Gastroesophageal sphincter (tissue), 4 donors: ENCODE measurements around the gene MTFP1. TPM values are rescaled to one million over a fixed set of nuclear protein-coding genes. Genes with fewer than 3 reads are reported as not detected.
"Not testable (repeated sequence)": the region's sequence is repeated elsewhere in the genome, so short reads cannot be mapped to it uniquely, and the experiment has no call there.

ENCODE experiments used
- ATAC-seq: fragments of 150-250 bp; one replicate; pipeline ENCODE4 v1.9.1; 2016; ENCODE audit warnings: mild to moderate bottlenecking, moderate library complexity
- H3K27ac ChIP-seq, 4 donors: fragments of 200-600 bp; sonication (generic) in 3 of 4; 1 replicate in 3 of 4; 2 replicates in 1 of 4; pipeline ENCODE4 v1.5.1; 2016 to 2019
- H3K27me3 ChIP-seq: fragments of 200-600 bp; sonication (generic); one replicate; pipeline ENCODE4 v1.5.1; 2019
- H3K36me3 ChIP-seq, 2 donors: fragments of 200-600 bp; sonication (generic); one replicate each; pipeline ENCODE4 v1.5.1; 2019; ENCODE audit warnings: control low read depth in 1 of 2
- H3K4me1 ChIP-seq, 3 donors: fragments of 200-600 bp; sonication (generic); 1 replicate in 2 of 3; 2 replicates in 1 of 3; pipeline ENCODE4 v1.5.1; 2016 to 2019; ENCODE audit warnings: control low read depth in 2 of 3
- H3K4me3 ChIP-seq, 2 donors: fragments of 200-600 bp; sonication (generic); one replicate each; pipeline ENCODE4 v1.5.1; 2019; ENCODE audit warnings: mild to moderate bottlenecking in 1 of 2, moderate library complexity in 1 of 2
- H3K9me3 ChIP-seq, 3 donors: fragments of 200-600 bp; sonication (generic); one replicate each; pipeline ENCODE4 v1.5.1; 2017 to 2019; ENCODE audit warnings: control low read depth in 2 of 3
- EP300 ChIP-seq: sonication (generic); formaldehyde crosslinking; IDR thresholded peaks from one replicate; pipeline ENCODE4 v1.6.1; 2017; ENCODE audit warnings: antibody characterized with exemption, mild to moderate bottlenecking
- POLR2A ChIP-seq, 2 donors: fragments of 450-650 bp; IDR thresholded peaks; one replicate each; pipeline ENCODE4 v1.6.1; 2017; ENCODE audit warnings: antibody characterized with exemption in 2 of 2, mild to moderate bottlenecking in 2 of 2, moderate library complexity in 1 of 2
- POLR2AphosphoS5 ChIP-seq: sonication (generic); formaldehyde crosslinking; IDR thresholded peaks from one replicate; pipeline ENCODE4 v1.6.1; 2017; ENCODE audit warnings: antibody characterized with exemption
- WGBS, 2 donors: methylation state at CpG; one replicate each; pipeline ENCODE4 v1.1.5; 2018; ENCODE audit warnings: low coverage in 1 of 2; 5-methylcytosine and 5-hydroxymethylcytosine counted together
- total RNA-seq, 4 donors: library from RNA; depleted of rRNA; stranded (reverse); fragments of >200 nt; gene quantifications; one replicate each; pipeline ENCODE4 v1.1.0, GENCODE V29; 2016
- TF ChIP-seq, protein P1 (sequence below), 4 experiments: fragments of 200-600 bp in 2 of 4; fragments of 450-650 bp in 2 of 4; sonication (generic) in 1 of 4; IDR thresholded peaks; one replicate each; pipeline ENCODE4 v1.5.1; 2017 to 2019; ENCODE audit warnings: antibody characterized with exemption in 4 of 4, mild to moderate bottlenecking in 2 of 4, moderate library complexity in 2 of 4

Gene MTFP1
- total RNA-seq, 4 donors from 2014 or later = 1.1 to 10.3 (median 6.3) TPM

GRCh38 chr22:30460147-30460546 lies 34.6 kb downstream of the MTFP1 start:
- ATAC-seq = no peak

DNA sequence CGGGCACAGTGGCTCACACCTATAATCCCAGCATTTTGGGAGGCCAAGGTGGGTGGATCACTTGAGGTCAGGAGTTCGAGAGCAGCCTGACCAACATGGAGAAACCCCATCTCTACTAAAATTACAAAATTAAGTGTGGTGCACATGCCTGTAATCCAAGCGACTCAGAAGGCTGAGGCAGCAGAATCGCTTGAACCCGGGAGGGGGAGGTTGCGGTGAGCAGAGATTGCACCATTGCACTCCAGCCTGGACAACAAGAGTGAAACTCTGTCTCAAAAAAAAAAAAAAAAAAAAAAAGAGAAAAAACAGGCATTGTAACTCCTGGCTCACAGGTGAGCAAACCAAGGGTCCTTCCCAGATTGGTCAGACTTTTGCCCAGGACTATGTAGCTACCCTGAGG lies 35.0 kb downstream of the MTFP1 start:
- not testable (repeated sequence) for H3K36me3 ChIP-seq, ATAC-seq, H3K9me3 ChIP-seq, H3K4me3 ChIP-seq, H3K27ac ChIP-seq, H3K4me1 ChIP-seq
- peaks cover 33% of the 10 kb centered on the region for H3K27me3 ChIP-seq
- 70 to 86% methylated on average over 2 to 4 of the region's 6 CpGs for WGBS, 2 donors

More at GRCh38 chr22:30460147-30460546, 34.6 kb downstream of the MTFP1 start:
- no peak for TF ChIP-seq POLR2A (IDR thresholded peaks at IDR 0.05)
- no peaks in the 10 kb centered on the region for H3K36me3 ChIP-seq
- no peaks in the 10 kb centered on the region for H3K4me1 ChIP-seq
- H3K4me3 ChIP-seq = no peak overlapping the region
- H3K27me3 ChIP-seq = peaks cover 33% of the 10 kb centered on the region
- no peaks in the 10 kb centered on the region for H3K9me3 ChIP-seq
- H3K27ac ChIP-seq = no peak overlapping the region
- WGBS, 2 donors = 100% methylated on average over 1 of the region's 4 CpGs; no CpG with 5 or more reads in 1 of the 2 donors

GRCh38 chr22:30469165-30469564 lies 43.6 kb downstream of the MTFP1 start:
- no peak overlapping the region for H3K4me3 ChIP-seq
- H3K9me3 ChIP-seq = no peaks in the 10 kb centered on the region
- no peaks in the 10 kb centered on the region for H3K4me1 ChIP-seq
- 40 to 42% methylated on average over 2 of the region's 2 CpGs for WGBS, 2 donors
- ATAC-seq = no peak
- H3K36me3 ChIP-seq = no peaks in the 10 kb centered on the region
- TF ChIP-seq POLR2A (IDR thresholded peaks at IDR 0.05) (no peak), EP300 (no peak), POLR2AphosphoS5 (no peak)
- TF ChIP-seq, protein P1, sequence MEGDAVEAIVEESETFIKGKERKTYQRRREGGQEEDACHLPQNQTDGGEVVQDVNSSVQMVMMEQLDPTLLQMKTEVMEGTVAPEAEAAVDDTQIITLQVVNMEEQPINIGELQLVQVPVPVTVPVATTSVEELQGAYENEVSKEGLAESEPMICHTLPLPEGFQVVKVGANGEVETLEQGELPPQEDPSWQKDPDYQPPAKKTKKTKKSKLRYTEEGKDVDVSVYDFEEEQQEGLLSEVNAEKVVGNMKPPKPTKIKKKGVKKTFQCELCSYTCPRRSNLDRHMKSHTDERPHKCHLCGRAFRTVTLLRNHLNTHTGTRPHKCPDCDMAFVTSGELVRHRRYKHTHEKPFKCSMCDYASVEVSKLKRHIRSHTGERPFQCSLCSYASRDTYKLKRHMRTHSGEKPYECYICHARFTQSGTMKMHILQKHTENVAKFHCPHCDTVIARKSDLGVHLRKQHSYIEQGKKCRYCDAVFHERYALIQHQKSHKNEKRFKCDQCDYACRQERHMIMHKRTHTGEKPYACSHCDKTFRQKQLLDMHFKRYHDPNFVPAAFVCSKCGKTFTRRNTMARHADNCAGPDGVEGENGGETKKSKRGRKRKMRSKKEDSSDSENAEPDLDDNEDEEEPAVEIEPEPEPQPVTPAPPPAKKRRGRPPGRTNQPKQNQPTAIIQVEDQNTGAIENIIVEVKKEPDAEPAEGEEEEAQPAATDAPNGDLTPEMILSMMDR (IDR thresholded peaks at IDR 0.05) = no peak
- H3K27me3 ChIP-seq = peaks cover 32% of the 10 kb centered on the region
- no peak overlapping the region for H3K27ac ChIP-seq

DNA sequence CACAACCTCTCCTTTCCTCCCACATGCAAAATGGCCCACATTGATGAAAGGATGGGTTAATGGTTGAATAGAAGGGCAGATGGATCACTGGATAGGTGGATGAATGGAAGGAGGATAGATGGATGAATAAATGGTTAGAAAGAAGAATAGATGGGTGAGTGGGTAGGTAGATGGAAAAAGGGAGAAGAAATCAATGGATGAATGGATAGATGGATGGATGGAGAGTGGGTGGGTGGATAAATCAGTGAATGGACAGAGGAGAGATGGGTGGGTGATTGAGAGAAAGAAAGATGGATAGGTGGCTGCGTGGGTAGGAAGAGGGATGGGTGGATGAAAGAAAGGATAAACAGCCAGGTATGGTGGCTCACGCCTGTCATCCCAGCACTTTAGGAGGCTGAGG lies 45.1 kb downstream of the MTFP1 start:
- WGBS, 2 donors = 75 to 77% methylated on average over 2 of the region's 2 CpGs
- Histone ChIP-seq H3K27me3 (peaks cover 45% of the 10 kb centered on the region), H3K9me3 (no peaks in the 10 kb centered on the region), H3K4me1 (no peaks in the 10 kb centered on the region), H3K4me3 (no peak overlapping the region), H3K36me3 (no peaks in the 10 kb centered on the region), H3K27ac (no peak overlapping the region)
- ATAC-seq = no peak
- no peak for TF ChIP-seq EP300
- no peak for TF ChIP-seq POLR2AphosphoS5
- TF ChIP-seq, protein P1 (IDR thresholded peaks at IDR 0.05) = no peak
- TF ChIP-seq POLR2A (IDR thresholded peaks at IDR 0.05) = no peak

- WGBS, 2 donors = 40% methylated on average over 1 of the region's 13 CpGs; no CpG with 5 or more reads in 1 of the 2 donors
- Histone ChIP-seq H3K9me3 (no peaks in the 10 kb centered on the region), H3K27me3 (peaks cover 45% of the 10 kb centered on the region), H3K27ac (no peak within 1 kb of the TSS), H3K4me3 (no peak within 1 kb of the TSS), H3K4me1 (no peaks in the 10 kb centered on the region), H3K36me3 (no peaks in the 10 kb centered on the region)
- ATAC-seq = no peak
- no peak for TF ChIP-seq POLR2AphosphoS5
- TF ChIP-seq, protein P1 (IDR thresholded peaks at IDR 0.05) = no peak
- TF ChIP-seq POLR2A (IDR thresholded peaks at IDR 0.05) = no peak
- TF ChIP-seq EP300 = no peak
These were observed 46.2 kb downstream of the MTFP1 start, which contains the start of gene SEC14L3 for GRCh38 chr22:30471616-30472318. Gene SEC14L3 (minus strand): TSS chr22:30472017. CDS start chr22:30471958, 59 bp downstream.

GRCh38 chr22:30472994-30473720 lies 47.6 kb downstream of the MTFP1 start:
- Histone ChIP-seq H3K27ac (no peak overlapping the region), H3K27me3 (peaks cover 45% of the 10 kb centered on the region), H3K4me3 (no peak overlapping the region), H3K4me1 (no peaks in the 10 kb centered on the region), H3K36me3 (no peaks in the 10 kb centered on the region), H3K9me3 (no peaks in the 10 kb centered on the region)
- WGBS, 2 donors = 72 to 100% methylated on average over 1 to 3 of the region's 4 CpGs
- TF ChIP-seq EP300 (no peak), POLR2A (IDR thresholded peaks at IDR 0.05) (no peak), POLR2AphosphoS5 (no peak)
- TF ChIP-seq, protein P1 (IDR thresholded peaks at IDR 0.05) = no peak
- no peak for ATAC-seq
